ENCODE results near the gene PLD1. TPM values are rescaled to one million over a fixed set of nuclear protein-coding genes. Genes with fewer than 3 reads are reported as not detected.

The PLD1 gene
- total and polyA plus RNA-seq, 2 of the 8 experiments (the other 6 are each of a cell fraction or from before 2014, with no cell fraction given) = 1.2 to 2.6 TPM

DNA sequence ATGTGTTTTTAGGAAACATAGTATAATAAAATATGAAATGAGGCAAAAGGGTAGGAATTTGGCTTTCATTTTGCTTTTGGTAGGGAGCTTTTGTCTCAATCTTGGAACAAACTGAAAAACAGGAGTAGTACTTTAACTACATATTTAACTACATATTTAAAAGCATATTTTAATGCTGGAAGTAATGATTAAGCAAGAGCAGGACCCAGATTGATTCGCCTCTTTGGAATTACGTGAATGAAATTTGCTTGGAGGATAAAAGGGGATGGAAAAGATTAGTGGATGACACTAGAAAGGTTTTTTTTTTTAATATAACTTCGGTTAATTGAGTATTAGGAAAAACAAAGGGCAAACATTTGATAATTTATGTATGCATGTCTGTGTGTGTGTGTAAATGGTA, 21.7 kb upstream of the PLD1 start:
- Histone ChIP-seq H3K27me3 (replicated peaks in 1 of 4; ENCODE audit: control insufficient read depth in 3 of 4, extremely low read depth in 1 of 4, insufficient read depth in 3 of 4, low read length in 3 of 4) (no peaks in the 10 kb centered on the region), H4K8ac (ENCODE audit: extremely low read depth, insufficient read depth, low read length) (no peak overlapping the region), H3K4me1 (replicated peaks in 1 of 4; ENCODE audit: control insufficient read depth in 3 of 4, insufficient read depth in 4 of 4, low read length in 3 of 4) (no peaks in the 10 kb centered on the region; a peak in 2 of 7 replicates), H3K4ac (replicated peaks; ENCODE audit: insufficient read length, low read depth, low read length) (no peak overlapping the region), H3K79me2 (ENCODE audit: control insufficient read depth in 1 of 2, insufficient read depth in 2 of 2, low read length in 2 of 2) (no peaks in the 10 kb centered on the region), H3K14ac (ENCODE audit: insufficient read length) (no peak overlapping the region), H3K23ac (ENCODE audit: insufficient read length) (no peak overlapping the region), H2BK120ac (replicated peaks; ENCODE audit: low read depth, low read length) (no peak overlapping the region), H2BK5ac (ENCODE audit: low read depth, low read length) (no peak overlapping the region), H2AFZ (ENCODE audit: low read length) (no peak overlapping the region), H3K9me3 (ENCODE audit: insufficient read depth in 2 of 2, low read depth in 1 of 2, low read length in 1 of 2) (no peaks in the 10 kb centered on the region), H4K91ac (replicated peaks; ENCODE audit: insufficient read length, low read length) (no peak overlapping the region), H3K79me1 (ENCODE audit: low read depth, low read length) (no peaks in the 10 kb centered on the region), H3K9ac (replicated peaks in 1 of 4; ENCODE audit: extremely low read depth in 1 of 4, low read depth in 3 of 4, low read length in 3 of 4) (no peak overlapping the region), H2AK5ac (ENCODE audit: low read depth, low read length) (no peak overlapping the region), H3K18ac (ENCODE audit: extremely low read depth, low read length) (no peak overlapping the region), H3K36me3 (ENCODE audit: control insufficient read depth in 2 of 4, insufficient read depth in 4 of 4, low read length in 3 of 4) (no peaks in the 10 kb centered on the region), H3K4me2 (ENCODE audit: insufficient read depth in 1 of 2, low read depth in 2 of 2, low read length in 2 of 2) (no peak overlapping the region), H3K27ac (ENCODE audit: low read depth, low read length) (no peak overlapping the region), H3K4me3 (ENCODE audit: extremely low read depth in 1 of 4, insufficient read depth in 2 of 4, low read depth in 3 of 4, low read length in 4 of 4) (no peak overlapping the region), H2BK12ac (ENCODE audit: low read depth, low read length) (no peak overlapping the region), H4K20me1 (replicated peaks in 1 of 2; ENCODE audit: control insufficient read depth in 1 of 2, insufficient read depth in 2 of 2, low read length in 2 of 2) (no peaks in the 10 kb centered on the region), H3K56ac (replicated peaks; ENCODE audit: insufficient read length, low read depth, low read length) (no peak overlapping the region), H3K23me2 (ENCODE audit: low read depth, low read length) (no peaks in the 10 kb centered on the region), H4K5ac (ENCODE audit: insufficient read length, low read depth, low read length) (no peak overlapping the region), H2BK15ac (ENCODE audit: low read length) (no peak overlapping the region), H2BK20ac (ENCODE audit: low read length) (no peak overlapping the region)
- POLR2A ChIA-PET (ENCODE audit: partially characterized antibody) = no interaction called here
- FAIRE-seq (no peak), DNase-seq (ENCODE audit: low read depth in 1 of 2, low spot score in 2 of 2) (no peak)
- WGBS, 2 experiments (ENCODE audit: extremely low coverage in 1 of 2, insufficient coverage in 1 of 2, insufficient read length in 1 of 2, insufficient replicate concordance in 2 of 2, low coverage in 1 of 2, low lambda C conversion rate in 2 of 2, missing lambda C conversion rate in 1 of 2) = 64% methylated on average over 3 of the region's 3 CpGs; no CpG with 5 or more reads in 1 of the 2 experiments
- TF ChIP-seq TAF1 (IDR thresholded peaks at IDR 0.05; ENCODE audit: low read depth, low read length) (no peak), GTF2F1 (IDR thresholded peaks at IDR 0.05; ENCODE audit: borderline replicate concordance, low read depth, low read length) (no peak), TBP (IDR thresholded peaks at IDR 0.05; ENCODE audit: low read depth, low read length) (no peak), SIN3A (conservative IDR thresholded peaks at IDR 0.05 in 1 of 2, IDR thresholded peaks at IDR 0.05 in 1 of 2; ENCODE audit: low read depth in 1 of 2, low read length in 2 of 2) (no peak), HDAC2 (IDR thresholded peaks at IDR 0.05; ENCODE audit: borderline replicate concordance in 1 of 2, low read depth in 2 of 2, low read length in 2 of 2) (no peak), TCF12 (IDR thresholded peaks at IDR 0.05; ENCODE audit: low read depth, low read length) (no peak), RXRA (IDR thresholded peaks at IDR 0.05; ENCODE audit: insufficient read depth, low read depth, low read length) (no peak), KDM1A (IDR thresholded peaks at IDR 0.05; ENCODE audit: borderline replicate concordance, low read length) (no peak)
- CTCF ChIA-PET (ENCODE audit: partially characterized antibody) = interaction anchor here (0.9 to 3.1 kb wide), 3 partner anchors 20 to 59 kb away, joined by 3 to 7 read pairs (median 3); partner anchors contain the start of gene PLD1

Measured in H1 (cell line).